ENCODE data around the gene FHIT.

Gene FHIT

DNA sequence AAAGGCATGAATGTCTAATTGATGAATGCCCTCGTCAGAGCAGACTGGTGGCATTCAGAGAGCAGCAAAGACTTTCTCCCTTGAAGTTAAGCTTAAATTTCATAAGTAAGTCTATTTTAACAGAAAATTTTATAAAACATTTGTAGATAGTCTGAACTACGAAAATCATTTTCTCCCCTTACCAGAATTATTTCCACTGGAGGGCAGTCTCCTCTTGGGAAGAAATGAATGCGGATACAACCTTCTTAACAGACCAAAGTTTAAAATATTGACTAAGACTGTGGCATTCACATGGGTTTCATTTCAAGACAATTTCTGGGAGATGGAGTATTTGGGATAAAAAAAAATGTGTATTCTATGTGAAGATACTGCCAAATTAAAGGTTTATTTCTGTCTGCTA is 669.0 kb downstream of the FHIT start:
- DNase-seq (ENCODE audit: low read depth), result peak; percentile 14
- peaks cover 7% of the 10 kb centered on the region for H3K4me1 ChIP-seq (ENCODE audit: control insufficient read depth, insufficient read depth, low read length)

DNA sequence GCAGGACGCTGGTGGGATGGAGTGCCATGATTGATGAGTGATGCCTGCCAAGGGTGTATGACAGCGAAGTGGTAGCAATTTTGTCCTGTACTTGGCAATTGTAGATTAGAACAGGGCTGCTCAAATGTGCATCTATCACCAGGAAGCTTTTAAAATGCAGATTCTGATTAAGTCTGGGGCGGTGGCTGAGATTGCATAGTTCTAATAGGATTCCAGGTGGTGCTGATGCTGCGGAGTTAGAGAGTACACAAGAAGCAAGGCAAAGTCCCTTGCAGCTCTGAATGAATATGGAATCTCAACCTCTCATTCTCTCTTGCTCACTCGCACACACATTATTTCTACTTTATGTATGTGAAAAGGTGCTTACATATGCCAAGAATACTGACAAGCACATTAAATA is 670.4 kb downstream of the FHIT start:
- no peak for DNase-seq (ENCODE audit: low read depth)

More for the DNA sequence above, 669.0 kb downstream of the FHIT start:
- Histone ChIP-seq H3K4me3 (ENCODE audit: low read length) (no peak overlapping the region), H3K27me3 (replicated peaks; ENCODE audit: control insufficient read depth, insufficient read depth, low read length) (no peaks in the 10 kb centered on the region), H3K36me3 (ENCODE audit: control insufficient read depth, insufficient read depth, low read length, severe bottlenecking) (no peaks in the 10 kb centered on the region), H3K9me3 (ENCODE audit: control insufficient read depth, low read length) (no peaks in the 10 kb centered on the region), H3K9ac (ENCODE audit: low read length) (no peak overlapping the region)

DNA sequence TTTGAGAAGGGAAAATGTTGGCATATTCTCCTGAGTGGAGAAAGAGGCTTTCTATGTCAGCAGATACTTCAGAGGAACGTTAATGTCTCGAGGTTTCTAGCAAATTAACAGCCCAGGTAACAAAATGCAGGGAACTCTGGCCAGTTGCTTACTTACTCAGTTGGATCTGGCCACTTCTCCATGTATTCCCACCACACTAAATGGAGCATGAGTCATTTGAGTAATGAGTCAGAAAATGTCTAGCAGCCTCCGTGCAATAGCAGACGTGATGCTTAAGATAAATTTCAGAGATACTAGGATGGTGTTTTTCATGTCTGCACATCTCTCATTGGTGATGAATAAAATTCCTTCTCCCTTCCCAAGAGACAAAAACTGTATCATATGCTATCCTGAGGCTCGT is 671.5 kb downstream of the FHIT start:
- Histone ChIP-seq H3K4me3 (ENCODE audit: low read length) (no peak overlapping the region), H3K9ac (ENCODE audit: low read length) (no peak overlapping the region), H3K36me3 (ENCODE audit: control insufficient read depth, insufficient read depth, low read length, severe bottlenecking) (no peaks in the 10 kb centered on the region), H3K9me3 (ENCODE audit: control insufficient read depth, low read length) (no peaks in the 10 kb centered on the region), H3K4me1 (ENCODE audit: control insufficient read depth, insufficient read depth, low read length) (peaks cover 13% of the 10 kb centered on the region), H3K27me3 (replicated peaks; ENCODE audit: control insufficient read depth, insufficient read depth, low read length) (no peaks in the 10 kb centered on the region)
- peak; percentile 19 for DNase-seq (ENCODE audit: low read depth)

More for the DNA sequence above, 670.4 kb downstream of the FHIT start:
- Histone ChIP-seq H3K4me3 (ENCODE audit: low read length) (no peak overlapping the region), H3K36me3 (ENCODE audit: control insufficient read depth, insufficient read depth, low read length, severe bottlenecking) (no peaks in the 10 kb centered on the region), H3K27me3 (replicated peaks; ENCODE audit: control insufficient read depth, insufficient read depth, low read length) (no peaks in the 10 kb centered on the region), H3K9me3 (ENCODE audit: control insufficient read depth, low read length) (no peaks in the 10 kb centered on the region), H3K9ac (ENCODE audit: low read length) (no peak overlapping the region), H3K4me1 (ENCODE audit: control insufficient read depth, insufficient read depth, low read length) (peaks cover 9% of the 10 kb centered on the region)

DNA sequence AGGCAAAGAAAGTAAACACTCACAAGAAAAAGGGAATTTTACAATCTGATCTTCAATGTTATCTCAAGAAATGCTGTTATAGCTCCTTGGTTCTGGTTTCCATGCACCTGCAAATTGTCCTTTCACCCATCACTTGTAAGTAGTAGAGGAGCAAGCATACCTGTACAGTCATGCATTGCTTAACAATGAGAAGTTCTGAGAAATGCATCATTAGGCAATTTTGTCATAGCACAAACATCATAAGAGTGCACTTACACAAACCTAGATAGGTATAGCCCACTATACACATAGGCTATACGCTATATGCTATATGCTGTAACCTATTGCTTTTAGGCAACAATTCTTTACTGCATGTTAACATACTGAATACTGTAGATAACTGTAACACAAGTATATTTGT is 672.3 kb downstream of the FHIT start:
- H3K27me3 ChIP-seq (replicated peaks; ENCODE audit: control insufficient read depth, insufficient read depth, low read length), result no peaks in the 10 kb centered on the region
- H3K4me1 ChIP-seq (ENCODE audit: control insufficient read depth, insufficient read depth, low read length), result peaks cover 13% of the 10 kb centered on the region
- H3K36me3 ChIP-seq (ENCODE audit: control insufficient read depth, insufficient read depth, low read length, severe bottlenecking), result no peaks in the 10 kb centered on the region
- H3K4me3 ChIP-seq (ENCODE audit: low read length), result no peak overlapping the region
- DNase-seq (ENCODE audit: low read depth), result no peak
- no peak overlapping the region for H3K9ac ChIP-seq (ENCODE audit: low read length)
- H3K9me3 ChIP-seq (ENCODE audit: control insufficient read depth, low read length), result no peaks in the 10 kb centered on the region

DNA sequence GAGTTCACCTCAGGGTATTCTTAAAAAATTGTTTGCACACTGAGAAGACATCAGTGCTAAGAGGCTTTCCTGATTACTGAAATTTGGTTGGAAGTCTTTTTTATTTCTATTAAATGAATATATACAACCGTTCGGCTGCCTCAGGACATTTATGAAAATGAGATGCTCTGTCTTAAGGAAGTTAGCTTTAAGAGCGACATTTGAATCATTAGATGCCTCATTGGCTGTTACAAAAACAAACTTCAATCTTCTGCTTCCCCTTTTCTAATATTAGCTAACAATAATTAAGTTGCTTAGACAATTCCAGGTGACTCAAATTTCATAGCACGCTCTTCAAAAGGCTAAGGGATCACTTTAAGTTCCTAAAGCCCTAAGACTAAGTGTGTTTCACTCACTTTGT is 673.7 kb downstream of the FHIT start:
- H3K9ac ChIP-seq (ENCODE audit: low read length), result no peak overlapping the region
- no peaks in the 10 kb centered on the region for H3K36me3 ChIP-seq (ENCODE audit: control insufficient read depth, insufficient read depth, low read length, severe bottlenecking)
- no peaks in the 10 kb centered on the region for H3K27me3 ChIP-seq (replicated peaks; ENCODE audit: control insufficient read depth, insufficient read depth, low read length)
- peaks cover 13% of the 10 kb centered on the region for H3K4me1 ChIP-seq (ENCODE audit: control insufficient read depth, insufficient read depth, low read length)
- no peaks in the 10 kb centered on the region for H3K9me3 ChIP-seq (ENCODE audit: control insufficient read depth, low read length)
- no peak overlapping the region for H3K4me3 ChIP-seq (ENCODE audit: low read length)
- no peak for DNase-seq (ENCODE audit: low read depth)

DNA sequence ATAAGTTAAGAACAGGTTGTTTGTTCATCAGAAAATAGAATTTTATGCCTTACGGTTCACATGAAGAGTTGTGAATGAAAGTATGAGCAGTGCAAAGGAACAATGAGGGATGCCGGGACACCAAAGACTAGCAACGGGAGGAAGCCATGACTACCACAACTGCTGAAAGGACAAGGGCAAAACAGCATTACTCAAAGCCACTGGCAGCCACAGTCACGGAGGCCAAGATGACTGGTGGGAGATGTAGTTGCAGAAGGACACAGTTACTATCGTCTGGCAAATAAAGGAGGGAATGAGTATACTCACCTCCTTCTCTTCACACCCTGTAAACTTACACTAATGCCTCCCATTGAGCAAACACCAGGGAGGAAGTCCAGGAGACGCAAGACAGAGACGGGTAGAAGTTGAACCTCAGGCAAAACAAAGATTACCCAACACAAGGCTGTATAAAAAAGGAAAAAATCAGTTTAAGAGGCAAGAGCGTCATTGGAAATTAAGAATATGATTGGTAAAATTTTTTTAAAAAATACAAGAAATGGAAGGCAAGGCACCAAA is 675.5 kb downstream of the FHIT start:
- Histone ChIP-seq H3K4me1 (ENCODE audit: control insufficient read depth, insufficient read depth, low read length) (peaks cover 13% of the 10 kb centered on the region), H3K4me3 (ENCODE audit: low read length) (peak overlapping the region; percentile 7), H3K36me3 (ENCODE audit: control insufficient read depth, insufficient read depth, low read length, severe bottlenecking) (no peaks in the 10 kb centered on the region), H3K9me3 (ENCODE audit: control insufficient read depth, low read length) (no peaks in the 10 kb centered on the region), H3K9ac (ENCODE audit: low read length) (peak overlapping the region; percentile 28), H3K27me3 (replicated peaks; ENCODE audit: control insufficient read depth, insufficient read depth, low read length) (no peaks in the 10 kb centered on the region)
- no peak for DNase-seq (ENCODE audit: low read depth)

DNA sequence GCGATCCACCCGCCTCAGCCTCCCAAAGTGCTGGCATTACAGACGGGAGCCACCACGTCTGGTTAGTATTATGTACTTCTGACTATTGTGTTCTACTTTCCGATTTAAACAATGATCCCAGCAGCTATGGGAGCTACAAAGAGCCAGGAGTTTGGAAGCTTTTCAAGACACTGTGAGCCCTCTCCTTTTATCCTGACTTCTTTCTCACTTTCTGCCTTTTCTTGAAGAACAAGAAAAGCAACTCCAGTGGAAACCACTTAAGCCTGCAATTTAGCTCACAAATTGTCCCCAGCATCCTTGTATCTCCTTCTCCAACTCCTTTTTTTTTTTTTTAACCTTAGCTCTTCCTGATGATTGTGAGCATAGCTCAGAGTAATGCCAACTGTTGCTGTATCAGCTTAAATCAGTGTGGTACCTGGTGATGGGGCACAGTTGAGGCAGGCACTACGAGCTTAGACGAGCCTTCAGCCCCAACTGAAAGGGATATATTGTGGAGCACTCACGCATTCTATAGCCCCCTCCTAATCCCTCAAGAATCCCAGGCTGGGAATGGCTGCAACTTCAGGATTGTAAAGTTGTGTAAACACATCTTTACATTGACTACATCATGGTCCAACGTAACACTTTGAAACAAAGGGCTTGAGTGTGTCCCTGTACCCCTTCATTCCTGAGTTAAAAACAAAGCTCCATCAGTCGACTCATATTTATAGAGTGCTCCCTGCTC is 677.0 kb downstream of the FHIT start:
- no peak for DNase-seq (ENCODE audit: low read depth)

DNA sequence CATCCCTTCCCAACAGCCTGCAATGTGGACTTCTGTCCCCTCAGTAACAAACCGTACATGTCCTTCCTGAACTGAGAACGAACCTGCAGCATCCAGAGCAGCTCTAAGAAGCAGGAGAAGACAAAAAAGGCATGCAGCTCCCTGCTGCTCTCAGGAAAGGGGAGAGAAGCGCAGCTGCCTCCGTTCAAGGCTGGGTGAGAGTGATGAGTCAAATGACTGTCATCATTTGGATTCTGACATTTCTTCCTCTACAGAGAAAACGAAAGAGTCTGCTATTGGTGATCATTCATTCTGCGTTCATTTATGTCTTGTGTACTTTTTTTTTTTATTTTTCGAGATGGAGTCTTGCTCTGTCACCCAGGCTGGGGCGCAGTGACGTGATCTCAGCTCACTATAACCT is 677.8 kb downstream of the FHIT start:
- H3K4me3 ChIP-seq (ENCODE audit: low read length), result no peak overlapping the region
- DNase-seq (ENCODE audit: low read depth), result no peak
- H3K27me3 ChIP-seq (replicated peaks; ENCODE audit: control insufficient read depth, insufficient read depth, low read length), result no peaks in the 10 kb centered on the region
- H3K9me3 ChIP-seq (ENCODE audit: control insufficient read depth, low read length), result no peaks in the 10 kb centered on the region
- no peaks in the 10 kb centered on the region for H3K36me3 ChIP-seq (ENCODE audit: control insufficient read depth, insufficient read depth, low read length, severe bottlenecking)
- H3K9ac ChIP-seq (ENCODE audit: low read length), result no peak overlapping the region
- H3K4me1 ChIP-seq (ENCODE audit: control insufficient read depth, insufficient read depth, low read length), result peaks cover 6% of the 10 kb centered on the region

More for the DNA sequence above, 677.0 kb downstream of the FHIT start:
- Histone ChIP-seq H3K27me3 (replicated peaks; ENCODE audit: control insufficient read depth, insufficient read depth, low read length) (no peaks in the 10 kb centered on the region), H3K36me3 (ENCODE audit: control insufficient read depth, insufficient read depth, low read length, severe bottlenecking) (no peaks in the 10 kb centered on the region), H3K9me3 (ENCODE audit: control insufficient read depth, low read length) (no peaks in the 10 kb centered on the region), H3K4me1 (ENCODE audit: control insufficient read depth, insufficient read depth, low read length) (peaks cover 6% of the 10 kb centered on the region), H3K4me3 (ENCODE audit: low read length) (no peak overlapping the region), H3K9ac (ENCODE audit: low read length) (no peak overlapping the region)

DNA sequence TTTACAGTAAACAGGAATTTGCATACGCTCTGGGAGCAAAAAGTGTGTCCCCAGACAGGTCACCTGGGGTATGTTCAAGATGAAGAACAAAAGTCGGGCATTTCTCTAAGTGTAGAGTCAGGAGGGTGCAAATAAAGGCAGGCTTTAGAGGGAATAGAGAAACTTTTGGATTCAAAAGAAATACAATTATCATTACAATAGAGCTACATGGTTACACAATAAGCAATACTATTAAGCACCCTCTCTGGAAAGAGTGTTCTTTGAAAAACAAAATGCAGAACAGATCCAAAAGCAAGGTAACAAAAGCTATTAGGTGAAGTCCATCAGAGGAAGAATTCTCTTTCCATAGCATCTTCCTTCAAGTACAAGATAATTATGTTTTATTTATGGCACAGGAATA is 679.7 kb downstream of the FHIT start:
- Histone ChIP-seq H3K4me3 (ENCODE audit: low read length) (no peak overlapping the region), H3K9ac (ENCODE audit: low read length) (no peak overlapping the region), H3K4me1 (ENCODE audit: control insufficient read depth, insufficient read depth, low read length) (peaks cover 6% of the 10 kb centered on the region), H3K9me3 (ENCODE audit: control insufficient read depth, low read length) (no peaks in the 10 kb centered on the region), H3K27me3 (replicated peaks; ENCODE audit: control insufficient read depth, insufficient read depth, low read length) (no peaks in the 10 kb centered on the region), H3K36me3 (ENCODE audit: control insufficient read depth, insufficient read depth, low read length, severe bottlenecking) (no peaks in the 10 kb centered on the region)
- DNase-seq (ENCODE audit: low read depth), result no peak

DNA sequence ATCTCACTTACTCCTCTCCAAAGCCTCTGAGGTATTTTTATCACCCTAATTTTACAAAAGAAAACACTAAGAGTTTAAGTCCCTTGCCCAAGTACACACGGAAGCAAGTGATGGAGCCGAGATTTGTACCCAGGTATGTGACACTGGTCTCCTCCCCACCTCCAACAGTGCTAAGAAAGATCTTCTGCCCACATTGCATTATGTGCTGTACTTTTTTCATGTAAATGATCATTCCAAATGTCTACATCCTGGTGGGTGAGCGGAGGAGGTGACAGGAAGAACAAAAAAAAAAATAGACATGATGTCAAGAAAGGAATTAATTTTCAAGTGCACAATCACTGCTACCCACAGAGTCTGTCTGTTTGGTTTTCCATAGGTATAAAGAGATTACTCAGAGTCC is 694.1 kb downstream of the FHIT start:
- H3K4me1 ChIP-seq (ENCODE audit: control insufficient read depth, insufficient read depth, low read length), result no peaks in the 10 kb centered on the region
- H3K9me3 ChIP-seq (ENCODE audit: control insufficient read depth, low read length), result no peaks in the 10 kb centered on the region
- H3K27me3 ChIP-seq (replicated peaks; ENCODE audit: control insufficient read depth, insufficient read depth, low read length), result no peaks in the 10 kb centered on the region
- DNase-seq (ENCODE audit: low read depth), result no peak
- H3K9ac ChIP-seq (ENCODE audit: low read length), result no peak overlapping the region
- H3K4me3 ChIP-seq (ENCODE audit: low read length), result no peak overlapping the region
- H3K36me3 ChIP-seq (ENCODE audit: control insufficient read depth, insufficient read depth, low read length, severe bottlenecking), result no peaks in the 10 kb centered on the region

DNA sequence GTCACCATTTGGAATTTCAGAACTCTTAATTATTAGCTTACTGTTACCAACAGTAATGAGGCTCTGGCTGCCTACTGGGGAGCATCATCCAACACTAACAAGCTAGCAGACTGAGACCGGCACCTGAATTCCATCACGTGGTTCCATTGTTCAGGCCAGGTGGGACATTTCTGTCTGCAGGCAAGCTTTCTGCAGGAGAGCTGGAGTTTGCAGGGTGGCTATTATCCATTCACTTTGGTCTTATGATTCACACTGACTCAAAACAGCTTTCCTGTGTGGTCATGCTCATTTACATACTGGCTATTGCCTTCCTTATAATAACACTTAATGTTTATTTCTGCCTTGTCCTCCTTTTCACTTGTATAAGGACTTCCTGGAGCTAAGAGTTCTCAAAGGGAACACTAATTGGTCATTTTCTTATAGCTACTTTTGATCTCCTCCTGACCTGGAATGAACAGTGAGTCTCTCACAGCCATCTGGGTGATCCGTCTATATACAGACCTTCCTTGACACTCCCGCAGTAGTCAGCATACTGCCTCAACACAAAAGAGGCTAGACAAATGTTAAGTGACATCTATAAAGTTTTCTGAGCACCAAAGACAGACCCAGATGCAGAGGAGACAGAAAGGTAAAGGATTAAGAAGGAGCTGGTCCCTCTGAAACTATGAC is 695.4 kb downstream of the FHIT start:
- no peak overlapping the region for H3K4me3 ChIP-seq (ENCODE audit: low read length)
- DNase-seq (ENCODE audit: low read depth), result no peak
- no peaks in the 10 kb centered on the region for H3K4me1 ChIP-seq (ENCODE audit: control insufficient read depth, insufficient read depth, low read length)
- H3K27me3 ChIP-seq (replicated peaks; ENCODE audit: control insufficient read depth, insufficient read depth, low read length), result no peaks in the 10 kb centered on the region
- no peaks in the 10 kb centered on the region for H3K36me3 ChIP-seq (ENCODE audit: control insufficient read depth, insufficient read depth, low read length, severe bottlenecking)
- H3K9me3 ChIP-seq (ENCODE audit: control insufficient read depth, low read length), result no peaks in the 10 kb centered on the region
- no peak overlapping the region for H3K9ac ChIP-seq (ENCODE audit: low read length)
